Measurements from ENCODE around the gene LRP5.

GRCh38 chr11:68297812-68298658 is 14.4 kb upstream of the LRP5 start:
- TF ChIP-seq, protein P1, sequence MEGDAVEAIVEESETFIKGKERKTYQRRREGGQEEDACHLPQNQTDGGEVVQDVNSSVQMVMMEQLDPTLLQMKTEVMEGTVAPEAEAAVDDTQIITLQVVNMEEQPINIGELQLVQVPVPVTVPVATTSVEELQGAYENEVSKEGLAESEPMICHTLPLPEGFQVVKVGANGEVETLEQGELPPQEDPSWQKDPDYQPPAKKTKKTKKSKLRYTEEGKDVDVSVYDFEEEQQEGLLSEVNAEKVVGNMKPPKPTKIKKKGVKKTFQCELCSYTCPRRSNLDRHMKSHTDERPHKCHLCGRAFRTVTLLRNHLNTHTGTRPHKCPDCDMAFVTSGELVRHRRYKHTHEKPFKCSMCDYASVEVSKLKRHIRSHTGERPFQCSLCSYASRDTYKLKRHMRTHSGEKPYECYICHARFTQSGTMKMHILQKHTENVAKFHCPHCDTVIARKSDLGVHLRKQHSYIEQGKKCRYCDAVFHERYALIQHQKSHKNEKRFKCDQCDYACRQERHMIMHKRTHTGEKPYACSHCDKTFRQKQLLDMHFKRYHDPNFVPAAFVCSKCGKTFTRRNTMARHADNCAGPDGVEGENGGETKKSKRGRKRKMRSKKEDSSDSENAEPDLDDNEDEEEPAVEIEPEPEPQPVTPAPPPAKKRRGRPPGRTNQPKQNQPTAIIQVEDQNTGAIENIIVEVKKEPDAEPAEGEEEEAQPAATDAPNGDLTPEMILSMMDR (IDR thresholded peaks at IDR 0.05) = peak; percentile 95 to 99 (median 98)
- TF ChIP-seq POLR2A (IDR thresholded peaks at IDR 0.05) = peak in 1 of 2 donors; percentile 12
